SK-N-SH (cell line): ENCODE measurements around the gene HPN. TPM values are rescaled to one million over a fixed set of nuclear protein-coding genes. Genes with fewer than 3 reads are reported as not detected.
"Not testable (repeated sequence)": the region's sequence is repeated elsewhere in the genome, so short reads cannot be mapped to it uniquely, and the experiment has no call there.

Source experiments
- CTCF ChIA-PET: fragments of 300-600, 350-600 bp; formaldehyde crosslinking; extraction: SDS; loops from one replicate; lab custom pipeline; 2021; lab: Yijun Ruan, JAX
- POLR2A ChIA-PET: fragments of 350-600 bp; sonication (Branson Sonifier 250); formaldehyde crosslinking; extraction: SDS; loops from one replicate; lab custom pipeline; 2020; ENCODE audit warnings: antibody characterized with exemption, inconsistent platforms; lab: Yijun Ruan, JAX
- DNase-seq: peaks from one replicate; pipeline ENCODE4 v3.0.0; 2012
- H2AFZ ChIP-seq: fragments of 200-600 bp; sonication (generic); 2 replicates; pipeline ENCODE4 v1.8.1; 2016; ENCODE audit warnings: antibody characterized with exemption, mild to moderate bottlenecking, low read depth
- H3F3A ChIP-seq: fragments of 200-600 bp; sonication (generic); replicated peaks from 2 replicates; pipeline ENCODE3; 2016; ENCODE audit warnings: antibody characterized with exemption, mild to moderate bottlenecking; ENCODE audit not compliant: insufficient read depth
- H3K27ac ChIP-seq, 2 experiments: fragments of 200-500 bp in 1 of 2; fragments of 200-600 bp in 1 of 2; sonication (Bioruptor generic) in 1 of 2; sonication (generic), shearing (Covaris generic) in 1 of 2; 2 replicates each; pipeline versions ENCODE4 v1.5.1 to v1.6.1; 2014 to 2016; ENCODE audit warnings: low read depth in 2 of 2, inconsistent platforms in 1 of 2, low read length in 1 of 2, mild to moderate bottlenecking in 1 of 2, mixed read lengths in 1 of 2
- H3K27me3 ChIP-seq: fragments of 200-600 bp; sonication (generic), shearing (Covaris generic); 2 replicates; pipeline ENCODE4 v1.6.1; 2016; ENCODE audit warnings: mixed run types; ENCODE audit not compliant: insufficient read depth
- H3K36me3 ChIP-seq, 2 experiments: fragments of 200-500 bp in 1 of 2; fragments of 200-600 bp in 1 of 2; sonication (Bioruptor generic) in 1 of 2; sonication (generic) in 1 of 2; replicated peaks in 1 of 2; 2 replicates each; pipeline versions ENCODE3 to v1.5.1; 2014 to 2016; ENCODE audit warnings: low read length in 1 of 2, mild to moderate bottlenecking in 1 of 2; ENCODE audit not compliant: insufficient read depth in 2 of 2, control insufficient read depth in 1 of 2
- H3K4me1 ChIP-seq, 2 experiments: fragments of 200-500 bp in 1 of 2; fragments of 200-600 bp in 1 of 2; sonication (Bioruptor generic) in 1 of 2; sonication (generic), shearing (Covaris generic) in 1 of 2; 2 replicates each; pipeline versions ENCODE4 v1.5.1 to v1.6.1; 2014 to 2016; ENCODE audit warnings: low read depth in 1 of 2, low read length in 1 of 2, mixed run types in 1 of 2; ENCODE audit not compliant: insufficient read depth in 2 of 2, control insufficient read depth in 1 of 2
- H3K4me2 ChIP-seq: fragments of 200-600 bp; sonication (generic), shearing (Covaris generic); 2 replicates; pipeline ENCODE4 v1.6.1; 2017; ENCODE audit warnings: mixed run types
- H3K4me3 ChIP-seq, 2 experiments: fragments of 200-500 bp in 1 of 2; fragments of 200-600 bp in 1 of 2; sonication (Bioruptor generic) in 1 of 2; sonication (generic), shearing (Covaris generic) in 1 of 2; 2 replicates each; pipeline versions ENCODE4 v1.5.1 to v1.8.1; 2014 to 2016; ENCODE audit warnings: low read depth in 2 of 2, inconsistent platforms in 1 of 2, low read length in 1 of 2, mild to moderate bottlenecking in 1 of 2, mixed read lengths in 1 of 2, moderate library complexity in 1 of 2
- H3K79me2 ChIP-seq: fragments of 200-600 bp; sonication (generic); 2 replicates; pipeline ENCODE4 v1.8.1; 2017; ENCODE audit warnings: mild to moderate bottlenecking; ENCODE audit not compliant: insufficient read depth
- H3K9ac ChIP-seq: fragments of 200-600 bp; sonication (generic); 2 replicates; pipeline ENCODE4 v1.6.1; 2017; ENCODE audit warnings: mixed run types
- H3K9me2 ChIP-seq: fragments of 200-600 bp; sonication (generic); 2 replicates; pipeline ENCODE4 v1.6.1; 2017; ENCODE audit warnings: mixed run types
- H3K9me3 ChIP-seq: fragments of 200-600 bp; sonication (generic); 2 replicates; pipeline ENCODE4 v1.6.1; 2017; ENCODE audit warnings: mixed run types, mild to moderate bottlenecking, moderate library complexity
- H4K20me1 ChIP-seq: fragments of 200-600 bp; sonication (generic); 2 replicates; pipeline ENCODE4 v1.6.1; 2017; ENCODE audit warnings: mild to moderate bottlenecking, mixed run types; ENCODE audit not compliant: insufficient read depth
- CTCF ChIP-seq: fragments of 200-600 bp; sonication (generic); IDR thresholded peaks from 2 replicates; pipeline ENCODE4 v1.6.1; 2017; ENCODE audit warnings: antibody characterized with exemption, mild to moderate bottlenecking, moderate library complexity
- ELF1 ChIP-seq: IDR thresholded peaks from 2 replicates; pipeline ENCODE4 v1.4.0; 2012
- EZH2phosphoT487 ChIP-seq: fragments of 200-600 bp; sonication (generic); IDR thresholded peaks from 2 replicates; pipeline ENCODE4 v1.6.1; 2017; ENCODE audit warnings: low read depth, mixed run types, mild to moderate bottlenecking, antibody characterized with exemption, moderate library complexity, borderline replicate concordance
- FOXM1 ChIP-seq: IDR thresholded peaks from 2 replicates; pipeline ENCODE4 v1.4.0; 2012; ENCODE audit warnings: low read depth, mild to moderate bottlenecking
- GATA2 ChIP-seq: sonication (generic); formaldehyde crosslinking; IDR thresholded peaks from 2 replicates; pipeline ENCODE4 v1.5.0; 2020; ENCODE audit warnings: mild to moderate bottlenecking, missing genetic modification reagents
- MAX ChIP-seq: IDR thresholded peaks from 2 replicates; pipeline ENCODE4 v1.4.0; 2012; ENCODE audit warnings: low read depth
- MXI1 ChIP-seq: IDR thresholded peaks from 2 replicates; pipeline ENCODE4 v1.6.1; 2012; ENCODE audit warnings: mild to moderate bottlenecking, low read depth, low read length, improper control_type of control experiment
- NFIC ChIP-seq: IDR thresholded peaks from 2 replicates; pipeline ENCODE4 v1.4.0; 2012; ENCODE audit warnings: borderline replicate concordance
- NRF1 ChIP-seq: IDR thresholded peaks from 2 replicates; pipeline ENCODE4 v1.6.1; 2012; ENCODE audit warnings: low read depth, mild to moderate bottlenecking, low read length
- RAD21 ChIP-seq: IDR thresholded peaks from 2 replicates; pipeline ENCODE4 v1.6.1; 2012; ENCODE audit warnings: mild to moderate bottlenecking, low read length
- RXRA ChIP-seq: IDR thresholded peaks from 2 replicates; pipeline ENCODE4 v1.4.0; 2012; ENCODE audit warnings: low read depth, mild to moderate bottlenecking, borderline replicate concordance
- TAF1 ChIP-seq: IDR thresholded peaks from 2 replicates; pipeline ENCODE4 v1.6.1; 2012; ENCODE audit warnings: low read depth, mild to moderate bottlenecking, low read length, moderate library complexity, borderline replicate concordance
- TCF12 ChIP-seq: IDR thresholded peaks from 2 replicates; pipeline ENCODE4 v1.4.0; 2012
- USF1 ChIP-seq: IDR thresholded peaks from 2 replicates; pipeline ENCODE4 v1.4.0; 2012; ENCODE audit warnings: low read depth, borderline replicate concordance
- YY1 ChIP-seq: IDR thresholded peaks from 2 replicates; pipeline ENCODE4 v1.4.0; 2012; ENCODE audit warnings: low read depth, mild to moderate bottlenecking
- ZBTB33 ChIP-seq: IDR thresholded peaks from 2 replicates; pipeline ENCODE4 v1.4.0; 2012; ENCODE audit warnings: low read depth, borderline replicate concordance
- WGBS: methylation state at CpG from one replicate; pipeline ENCODE4 v1.1.6; 2017; ENCODE audit warnings: low lambda C conversion rate; 5-methylcytosine and 5-hydroxymethylcytosine counted together
- polyA plus RNA-seq, 3 experiments: library from polyadenylated mRNA; depleted of rRNA; stranded (reverse); fragments of >200 nt; gene quantifications; 2 replicates each; pipeline ENCODE4 v1.2.3, GENCODE V29; 2012

HPN gene
- polyA plus RNA-seq, 1 of the 3 experiments (the other 2 are of a cell fraction) = 0.05 TPM

GRCh38 chr19:34995551-34995950 lies 46.0 kb upstream of the HPN start:
- no peaks in the 10 kb centered on the region for H3F3A ChIP-seq
- no peak overlapping the region for H3K4me2 ChIP-seq
- H3K36me3 ChIP-seq = no peaks in the 10 kb centered on the region
- POLR2A ChIA-PET = no interaction called here
- CTCF ChIA-PET = interaction anchor here (0.9 to 3.3 kb wide), 3 partner anchors 23 to 72 kb away, joined by 3 to 9 read pairs (median 4); no protein-coding TSS in a partner anchor
- no peaks in the 10 kb centered on the region for H3K27me3 ChIP-seq
- no peaks in the 10 kb centered on the region for H3K9me3 ChIP-seq
- no peaks in the 10 kb centered on the region for H4K20me1 ChIP-seq
- peaks cover 7 to 9% of the 10 kb centered on the region in 2 experiments; a peak in 1 of 4 replicates for H3K4me1 ChIP-seq
- no peak overlapping the region for H3K4me3 ChIP-seq
- H2AFZ ChIP-seq = no peak overlapping the region
- H3K9me2 ChIP-seq = no peaks in the 10 kb centered on the region
- TF ChIP-seq TAF1 (no peak), YY1 (no peak), NRF1 (no peak), MXI1 (no peak), RAD21 (no peak), ZBTB33 (no peak), FOXM1 (no peak), USF1 (no peak)
- DNase-seq = no peak
- peaks cover 15% of the 10 kb centered on the region for H3K79me2 ChIP-seq
- 64% methylated on average over 8 of the region's 8 CpGs for WGBS
- H3K27ac ChIP-seq = no peak overlapping the region
- H3K9ac ChIP-seq = no peak overlapping the region

- ChIA-PET POLR2A (interaction anchor here (0.5 kb wide), 1 partner anchor 10 kb away, joined by 3 read pairs; no protein-coding TSS in a partner anchor), CTCF (interaction anchor here (1.5 to 3.3 kb wide), 2 partner anchors 16 to 47 kb away, joined by 3 to 9 read pairs; no protein-coding TSS in a partner anchor)
- DNase-seq = no peak
- Histone ChIP-seq H3K9me2 (no peaks in the 10 kb centered on the region), H3K4me1 (peaks cover 7 to 13% of the 10 kb centered on the region in 2 experiments; a peak in 2 of 4 replicates), H3K27me3 (no peaks in the 10 kb centered on the region), H3K4me2 (no peak overlapping the region), H3K4me3 (no peak overlapping the region), H2AFZ (no peak overlapping the region), H3K79me2 (peaks cover 31% of the 10 kb centered on the region), H4K20me1 (0 out of 2 replicates have a peak, but pooled peaks cover 5% of the 10 kb centered on the region), H3K9me3 (no peaks in the 10 kb centered on the region), H3K36me3 (no peaks in the 10 kb centered on the region), H3K9ac (no peak overlapping the region), H3F3A (no peaks in the 10 kb centered on the region), H3K27ac (no peak overlapping the region)
- TF ChIP-seq TAF1 (no peak), MAX (no peak), RXRA (no peak), YY1 (no peak), TCF12 (no peak), EZH2phosphoT487 (no peak), GATA2 (no peak), CTCF (no peak), ELF1 (no peak), NFIC (no peak)
- 87% methylated on average over 8 of the region's 8 CpGs for WGBS
Measured at GRCh38 chr19:34997071-34997617, 44.4 kb upstream of the HPN start.

GRCh38 chr19:34998224-34998623 lies 43.3 kb upstream of the HPN start:
- DNase-seq, H3K4me2 ChIP-seq, H3K27me3 ChIP-seq, POLR2A ChIA-PET, H4K20me1 ChIP-seq, H3K9me2 ChIP-seq, H3K36me3 ChIP-seq, H3K9ac ChIP-seq, H3K4me3 ChIP-seq, H2AFZ ChIP-seq, H3F3A ChIP-seq, H3K9me3 ChIP-seq, H3K27ac ChIP-seq: not testable (repeated sequence)
- H3K4me1 ChIP-seq = peaks cover 7 to 13% of the 10 kb centered on the region in 2 experiments; a peak in 2 of 4 replicates
- 97% methylated on average over 7 of the region's 7 CpGs for WGBS
- peaks cover 42% of the 10 kb centered on the region for H3K79me2 ChIP-seq
- CTCF ChIA-PET = interaction anchor here (1.1 kb wide), 1 partner anchor 15 kb away, joined by 3 read pairs; no protein-coding TSS in a partner anchor
